ENCODE results near the gene THAP3. TPM values are rescaled to one million over a fixed set of nuclear protein-coding genes. Genes with fewer than 3 reads are reported as not detected.
"Not testable (repeated sequence)": the region's sequence is repeated elsewhere in the genome, so short reads cannot be mapped to it uniquely, and the experiment has no call there.

The THAP3 gene
- total RNA-seq, 4 donors from 2014 or later, result 35.0 to 39.8 (median 37.1) TPM

GRCh38 chr1:6635161-6635909, 10.7 kb downstream of the THAP3 start:
- Histone ChIP-seq H3K27ac (no peak overlapping the region), H3K4me1 (peaks cover 0 to 10% (median 0%) of the 10 kb centered on the region in 4 donors), H3K36me3 (peaks cover 0 to 93% (median 15%) of the 10 kb centered on the region in 3 donors), H3K9me3 (no peaks in the 10 kb centered on the region), H3K27me3 (no peaks in the 10 kb centered on the region), H3K4me3 (no peak overlapping the region)
- DNase-seq (ENCODE audit: low spot score in 2 of 2), result no peak
- TF ChIP-seq CTCF (IDR thresholded peaks at IDR 0.05) (no peak), EP300 (IDR thresholded peaks at IDR 0.05) (no peak), POLR2A (IDR thresholded peaks at IDR 0.05) (no peak)
- 85 to 88% methylated on average over 20 of the region's 20 CpGs for WGBS, 2 donors

- 67 to 68% methylated on average over 16 of the region's 16 CpGs for WGBS, 2 donors
- TF ChIP-seq POLR2A (IDR thresholded peaks at IDR 0.05) (no peak), CTCF (IDR thresholded peaks at IDR 0.05) (no peak), EP300 (IDR thresholded peaks at IDR 0.05) (no peak)
- H3K4me1 ChIP-seq, result peaks cover 0 to 10% (median 0%) of the 10 kb centered on the region in 4 donors
- H3K4me3 ChIP-seq, result no peak overlapping the region
- H3K36me3 ChIP-seq, result peaks cover 0 to 93% (median 13%) of the 10 kb centered on the region in 3 donors
- DNase-seq (ENCODE audit: low spot score in 2 of 2), result no peak
- H3K27ac ChIP-seq, result no peak overlapping the region
- H3K27me3 ChIP-seq, result no peaks in the 10 kb centered on the region
- H3K9me3 ChIP-seq, result no peaks in the 10 kb centered on the region
These were observed 11.5 kb downstream of the THAP3 start for GRCh38 chr1:6635910-6636760.

- WGBS, 2 donors, result 91 to 92% methylated on average over 6 of the region's 6 CpGs
- H3K27ac ChIP-seq, result not testable (repeated sequence)
- peaks cover 0 to 92% (median 13%) of the 10 kb centered on the region in 3 donors for H3K36me3 ChIP-seq
These were observed 12.1 kb downstream of the THAP3 start for GRCh38 chr1:6636778-6637177.

GRCh38 chr1:6637770-6638169, 13.1 kb downstream of the THAP3 start:
- Histone ChIP-seq H3K27ac (peak overlapping the region in 2 of 4 donors; percentile 27 to 42), H3K4me1 (peaks cover 0 to 10% (median 0%) of the 10 kb centered on the region in 4 donors), H3K9me3 (no peaks in the 10 kb centered on the region), H3K27me3 (no peaks in the 10 kb centered on the region), H3K36me3 (peaks cover 0 to 92% (median 7%) of the 10 kb centered on the region in 3 donors), H3K4me3 (no peak overlapping the region)
- no peak for DNase-seq (ENCODE audit: low spot score in 2 of 2)
- TF ChIP-seq CTCF (IDR thresholded peaks at IDR 0.05) (no peak), EP300 (IDR thresholded peaks at IDR 0.05) (no peak), POLR2A (IDR thresholded peaks at IDR 0.05) (no peak)
- 70 to 79% methylated on average over 9 of the region's 9 CpGs for WGBS, 2 donors

More at GRCh38 chr1:6636778-6637177, 12.1 kb downstream of the THAP3 start:
- H3K27me3 ChIP-seq; DNase-seq (ENCODE audit: low spot score in 2 of 2); H3K4me3 ChIP-seq; H3K9me3 ChIP-seq: not testable (repeated sequence)
- H3K4me1 ChIP-seq, result peaks cover 0 to 10% (median 0%) of the 10 kb centered on the region in 4 donors

- no peak overlapping the region for H3K4me3 ChIP-seq
- H3K36me3 ChIP-seq, result peaks cover 0 to 92% (median 5%) of the 10 kb centered on the region in 3 donors
- DNase-seq (ENCODE audit: low spot score in 2 of 2), result peak; percentile 71 to 77
These were observed 13.6 kb downstream of the THAP3 start for GRCh38 chr1:6638226-6638625.

GRCh38 chr1:6640867-6641266, 16.2 kb downstream of the THAP3 start:
- H3K36me3 ChIP-seq, result peaks cover 0 to 92% (median 13%) of the 10 kb centered on the region in 3 donors

More at GRCh38 chr1:6638226-6638625, 13.6 kb downstream of the THAP3 start:
- Histone ChIP-seq H3K9me3 (no peaks in the 10 kb centered on the region), H3K27me3 (no peaks in the 10 kb centered on the region), H3K27ac (peak overlapping the region in 2 of 4 donors; percentile 27 to 57), H3K4me1 (peaks cover 0 to 10% (median 0%) of the 10 kb centered on the region in 4 donors)
- 58 to 79% methylated on average over 18 of the region's 18 CpGs for WGBS, 2 donors
- TF ChIP-seq CTCF (IDR thresholded peaks at IDR 0.05), result no peak
- peak in 1 of 2 donors; percentile 29 for TF ChIP-seq EP300 (IDR thresholded peaks at IDR 0.05)
- no peak for TF ChIP-seq POLR2A (IDR thresholded peaks at IDR 0.05)

More at GRCh38 chr1:6640867-6641266, 16.2 kb downstream of the THAP3 start:
- H3K27ac ChIP-seq; DNase-seq (ENCODE audit: low spot score in 2 of 2); H3K4me1 ChIP-seq; H3K9me3 ChIP-seq; H3K27me3 ChIP-seq; H3K4me3 ChIP-seq: not testable (repeated sequence)
- WGBS, 2 donors, result 91 to 97% methylated on average over 3 of the region's 3 CpGs

All from tibial nerve (tissue), 4 donors.